HG03521 (cell line): ENCODE data around the gene IRS1.

Experiments
- ATAC-seq: cut with Tn5 transposase; IDR thresholded peaks from one replicate; pipeline ENCODE4 v1.9.1; 2021; ENCODE audit warnings: mild to moderate bottlenecking, moderate library complexity; ENCODE audit not compliant: unreplicated experiment

IRS1 gene

GRCh38 chr2:226693521-226693920 lies 106.1 kb downstream of the IRS1 start:
- ATAC-seq, result no peak

GRCh38 chr2:226692521-226693126 lies 107.0 kb downstream of the IRS1 start:
- no peak for ATAC-seq

- no peak for ATAC-seq
These were observed 108.4 kb downstream of the IRS1 start for GRCh38 chr2:226691255-226691654.

- no peak for ATAC-seq
These were observed 109.1 kb downstream of the IRS1 start for GRCh38 chr2:226690461-226691024.

- no peak for ATAC-seq
These were observed 111.9 kb downstream of the IRS1 start for GRCh38 chr2:226687641-226688253.

GRCh38 chr2:226684563-226684959 lies 115.1 kb downstream of the IRS1 start:
- no peak for ATAC-seq

- ATAC-seq, result no peak
These were observed 115.6 kb downstream of the IRS1 start for GRCh38 chr2:226683944-226684562.

DNA sequence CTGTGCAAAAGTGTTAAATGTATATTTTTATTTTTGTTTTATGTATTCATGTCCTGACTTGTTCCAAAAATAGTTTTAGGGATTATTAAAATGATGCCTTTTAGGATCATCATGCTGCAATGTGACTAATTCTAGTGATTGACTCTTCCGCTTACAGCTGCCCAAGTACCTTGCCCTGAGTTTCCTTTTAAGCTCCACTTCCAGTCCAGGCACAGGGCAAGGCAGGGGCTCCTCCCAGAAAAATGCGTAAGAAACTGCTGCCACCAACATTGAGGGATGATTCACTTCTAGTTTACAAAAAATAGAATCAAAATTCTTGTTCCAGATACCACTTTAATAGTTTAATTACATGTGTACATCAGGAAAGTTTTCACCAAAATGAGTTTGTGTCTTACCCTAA lies 116.4 kb downstream of the IRS1 start:
- ATAC-seq, result no peak
